Islet of Langerhans (tissue), 1 donor: ENCODE results near the gene FANCI.
"Not testable (repeated sequence)": the region's sequence is repeated elsewhere in the genome, so short reads cannot be mapped to it uniquely, and the experiment has no call there.

Experiments
- FAIRE-seq: peaks from one replicate; lab custom pipeline; 2011; peaks lifted over from hg19 to GRCh38; lab: Jason Lieb, UNC

The FANCI gene

GRCh38 chr15:89225588-89225987 is 18.2 kb upstream of the FANCI start:
- FAIRE-seq, result no peak

GRCh38 chr15:89226359-89227221 is 17.2 kb upstream of the FANCI start:
- FAIRE-seq, result no peak

- FAIRE-seq, result no peak
Measured at GRCh38 chr15:89227425-89227824, 16.4 kb upstream of the FANCI start.

- no peak for FAIRE-seq
Measured at GRCh38 chr15:89230277-89230676, 13.5 kb upstream of the FANCI start.

GRCh38 chr15:89231832-89232231 is 11.9 kb upstream of the FANCI start:
- no peak for FAIRE-seq

GRCh38 chr15:89239883-89240810 is 3.6 kb upstream of the FANCI start:
- FAIRE-seq, result not testable (repeated sequence)

GRCh38 chr15:89243046-89243690 is 611 bp upstream of the FANCI start:
- FAIRE-seq, result no peak

- no peak for FAIRE-seq
Measured at GRCh38 chr15:89244574-89244903, 760 bp downstream of the FANCI start.

- no peak for FAIRE-seq
Measured at GRCh38 chr15:89247446-89247845, 3.7 kb downstream of the FANCI start.

GRCh38 chr15:89248584-89248983 is 4.8 kb downstream of the FANCI start:
- FAIRE-seq, result no peak

- FAIRE-seq, result not testable (repeated sequence)
Measured at GRCh38 chr15:89250142-89250541, 6.4 kb downstream of the FANCI start.

- not testable (repeated sequence) for FAIRE-seq
Measured at GRCh38 chr15:89277281-89277680, 33.5 kb downstream of the FANCI start.

GRCh38 chr15:89278307-89278706 is 34.5 kb downstream of the FANCI start:
- no peak for FAIRE-seq

- FAIRE-seq, result no peak
Measured at GRCh38 chr15:89282631-89283030, 38.9 kb downstream of the FANCI start.

GRCh38 chr15:89283201-89283600 is 39.4 kb downstream of the FANCI start:
- no peak for FAIRE-seq

- FAIRE-seq, result no peak
Measured at GRCh38 chr15:89291934-89292438, 48.2 kb downstream of the FANCI start.

- no peak for FAIRE-seq
Measured at GRCh38 chr15:89293012-89293411, 49.2 kb downstream of the FANCI start.

- no peak for FAIRE-seq
Measured at GRCh38 chr15:89299896-89300295, 56.1 kb downstream of the FANCI start.

- FAIRE-seq, result no peak
Measured at GRCh38 chr15:89301304-89302089, 57.7 kb downstream of the FANCI start.

- no peak for FAIRE-seq
Measured at GRCh38 chr15:89303986-89304385, 60.2 kb downstream of the FANCI start.

- no peak for FAIRE-seq
Measured at GRCh38 chr15:89305395-89305794, 61.6 kb downstream of the FANCI start.
